Nephron progenitor cell (in vitro differentiated cells): Measurements from ENCODE around the gene PALD1.

Experiments used
- DNase-seq: peaks from one replicate; pipeline ENCODE4 v3.0.0; 2021
- H3K27ac Mint-ChIP-seq: 2 replicates; pipeline ENCODE4 v1.8.0; 2021; ENCODE audit warnings: mild to moderate bottlenecking, moderate library complexity, mixed read lengths
- H3K27me3 Mint-ChIP-seq: 2 replicates; pipeline ENCODE4 v1.8.0; 2021; ENCODE audit warnings: mild to moderate bottlenecking, low read depth, mixed read lengths; ENCODE audit not compliant: poor library complexity
- H3K36me3 Mint-ChIP-seq: 2 replicates; pipeline ENCODE4 v1.8.0; 2021; ENCODE audit warnings: low read depth, mixed read lengths
- H3K4me1 Mint-ChIP-seq: 2 replicates; pipeline ENCODE4 v1.8.0; 2021; ENCODE audit warnings: mixed read lengths
- H3K4me3 Mint-ChIP-seq: 2 replicates; pipeline ENCODE4 v1.8.0; 2021; ENCODE audit warnings: mild to moderate bottlenecking, moderate library complexity, mixed read lengths
- H3K9me3 Mint-ChIP-seq: 2 replicates; pipeline ENCODE4 v1.8.0; 2021; ENCODE audit warnings: mild to moderate bottlenecking, moderate library complexity, mixed read lengths
- TF ChIP-seq, protein P1 (sequence below): fragments of 200-600 bp; sonication (generic); IDR thresholded peaks from 2 replicates; pipeline ENCODE4 v1.5.0; 2021; ENCODE audit warnings: antibody characterized with exemption

PALD1 gene

DNA sequence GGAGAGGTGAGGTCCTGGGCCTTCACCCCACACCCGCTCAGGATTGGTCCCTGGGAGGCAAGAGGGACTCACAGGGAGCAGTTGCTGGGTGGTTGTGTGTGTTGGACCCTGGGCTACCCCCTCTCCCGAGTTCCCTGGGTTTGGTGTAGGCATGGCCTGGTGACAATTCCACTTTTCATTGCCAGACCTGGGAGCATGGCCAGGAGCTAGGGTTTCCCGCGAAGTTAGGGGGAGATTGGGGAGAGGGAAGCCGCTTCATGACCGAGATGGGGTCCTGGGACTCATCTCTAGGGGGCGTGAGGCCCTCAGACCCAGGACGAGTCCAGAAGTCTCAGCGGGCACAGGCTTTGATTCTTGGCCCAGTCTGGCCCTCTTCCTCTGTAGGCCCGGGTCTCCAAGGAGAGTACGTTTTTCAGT, 606 bp downstream of the PALD1 start:
- Mint-ChIP-seq H3K4me1 (peaks cover 65% of the 10 kb centered on the region), H3K27ac (no peak overlapping the region), H3K27me3 (peaks cover 26% of the 10 kb centered on the region), H3K9me3 (no peaks in the 10 kb centered on the region), H3K36me3 (no peaks in the 10 kb centered on the region), H3K4me3 (peak overlapping the region; percentile 78)
- no peak for DNase-seq
- TF ChIP-seq, protein P1, sequence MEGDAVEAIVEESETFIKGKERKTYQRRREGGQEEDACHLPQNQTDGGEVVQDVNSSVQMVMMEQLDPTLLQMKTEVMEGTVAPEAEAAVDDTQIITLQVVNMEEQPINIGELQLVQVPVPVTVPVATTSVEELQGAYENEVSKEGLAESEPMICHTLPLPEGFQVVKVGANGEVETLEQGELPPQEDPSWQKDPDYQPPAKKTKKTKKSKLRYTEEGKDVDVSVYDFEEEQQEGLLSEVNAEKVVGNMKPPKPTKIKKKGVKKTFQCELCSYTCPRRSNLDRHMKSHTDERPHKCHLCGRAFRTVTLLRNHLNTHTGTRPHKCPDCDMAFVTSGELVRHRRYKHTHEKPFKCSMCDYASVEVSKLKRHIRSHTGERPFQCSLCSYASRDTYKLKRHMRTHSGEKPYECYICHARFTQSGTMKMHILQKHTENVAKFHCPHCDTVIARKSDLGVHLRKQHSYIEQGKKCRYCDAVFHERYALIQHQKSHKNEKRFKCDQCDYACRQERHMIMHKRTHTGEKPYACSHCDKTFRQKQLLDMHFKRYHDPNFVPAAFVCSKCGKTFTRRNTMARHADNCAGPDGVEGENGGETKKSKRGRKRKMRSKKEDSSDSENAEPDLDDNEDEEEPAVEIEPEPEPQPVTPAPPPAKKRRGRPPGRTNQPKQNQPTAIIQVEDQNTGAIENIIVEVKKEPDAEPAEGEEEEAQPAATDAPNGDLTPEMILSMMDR = no peak

DNA sequence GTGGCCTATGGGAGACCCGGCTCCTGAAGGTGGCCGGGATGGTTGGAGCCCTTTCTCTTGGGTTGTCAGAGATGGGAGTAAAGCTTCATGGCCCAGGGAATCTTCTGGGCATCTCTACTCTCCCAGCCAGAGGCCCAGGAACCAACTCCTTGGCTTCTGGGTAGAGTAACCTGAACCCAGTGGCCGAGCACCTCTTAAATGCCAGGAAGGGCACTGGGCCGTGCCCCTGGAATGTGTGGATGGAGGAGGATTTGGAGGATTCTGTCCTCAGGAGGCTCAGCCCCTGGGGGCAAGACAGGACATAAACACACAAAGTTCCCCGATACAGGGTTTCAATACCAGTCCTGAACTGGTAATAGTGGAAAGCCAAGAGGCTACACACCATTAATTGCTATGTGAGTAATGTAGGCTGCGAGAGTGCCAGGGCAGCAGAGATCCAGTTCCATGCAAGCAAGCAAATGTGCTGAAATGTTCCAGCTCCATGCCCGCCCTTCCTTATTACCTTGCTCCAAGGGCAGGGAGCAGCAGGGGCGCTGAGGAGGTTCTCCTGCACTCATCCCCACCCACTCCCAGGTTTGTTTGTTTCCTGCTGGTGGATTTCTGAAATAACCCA, 1.2 kb downstream of the PALD1 start:
- Mint-ChIP-seq H3K4me1 (peaks cover 60% of the 10 kb centered on the region), H3K9me3 (no peaks in the 10 kb centered on the region), H3K36me3 (no peaks in the 10 kb centered on the region), H3K27me3 (peaks cover 24% of the 10 kb centered on the region), H3K27ac (no peak overlapping the region), H3K4me3 (peak overlapping the region; percentile 78)
- DNase-seq = no peak
- TF ChIP-seq, protein P1 = no peak

DNA sequence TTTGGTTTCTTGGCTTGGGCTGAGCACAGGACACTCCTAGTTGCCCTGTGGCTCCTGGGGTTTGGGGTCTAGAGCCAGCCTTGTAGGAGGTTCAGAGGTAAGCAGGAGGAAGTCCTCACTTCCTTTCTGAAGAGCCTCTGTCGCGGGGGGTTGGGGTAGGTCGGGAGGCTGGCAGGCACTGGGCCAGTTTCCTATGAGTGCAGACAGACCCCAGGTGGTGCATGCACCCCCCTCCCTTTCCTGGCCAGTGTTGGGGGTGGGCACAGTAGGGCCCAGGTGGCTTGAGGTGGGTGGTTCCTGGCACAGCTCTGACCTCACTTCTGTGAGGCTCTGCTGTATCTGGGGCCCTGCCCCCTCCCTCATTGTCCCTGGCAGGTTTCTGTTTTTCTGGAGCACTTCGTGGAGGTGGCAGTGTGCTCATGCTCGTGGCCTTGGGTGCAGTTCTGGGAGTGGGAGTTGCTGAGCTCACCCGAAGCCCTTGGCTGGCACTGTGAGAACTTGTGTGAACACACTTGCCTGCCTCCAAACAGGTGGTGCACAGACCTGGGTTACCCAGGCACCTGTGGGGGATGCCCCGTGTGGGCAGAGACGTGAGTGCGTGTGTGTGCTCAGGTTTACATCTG, 1.8 kb downstream of the PALD1 start:
- Mint-ChIP-seq H3K9me3 (no peaks in the 10 kb centered on the region), H3K4me3 (peak overlapping the region; percentile 78), H3K27ac (no peak overlapping the region), H3K4me1 (peaks cover 53% of the 10 kb centered on the region), H3K27me3 (peaks cover 21% of the 10 kb centered on the region), H3K36me3 (no peaks in the 10 kb centered on the region)
- no peak for DNase-seq
- TF ChIP-seq, protein P1 = no peak

DNA sequence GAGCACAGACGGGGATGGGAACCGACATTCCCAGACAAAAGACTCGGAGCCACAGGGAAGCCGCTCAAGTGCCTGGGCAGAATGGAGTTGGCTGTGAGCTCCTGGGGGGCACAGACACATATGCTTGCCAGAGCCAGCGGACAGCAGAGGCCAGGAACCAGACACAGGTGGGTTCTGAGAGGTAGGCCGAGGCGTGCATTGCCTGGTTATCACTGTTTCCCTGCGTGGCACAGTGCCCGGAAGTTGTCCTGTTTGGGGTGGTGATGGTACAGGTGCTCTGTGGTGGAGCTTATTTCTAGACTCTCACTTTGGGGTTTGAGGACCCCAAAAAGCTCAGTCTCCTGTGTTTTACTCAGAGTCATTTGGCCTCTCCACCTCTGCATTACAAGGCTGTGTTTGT, 2.5 kb downstream of the PALD1 start:
- Mint-ChIP-seq H3K4me1 (peaks cover 46% of the 10 kb centered on the region), H3K27ac (no peak overlapping the region), H3K9me3 (no peaks in the 10 kb centered on the region), H3K4me3 (no peak overlapping the region), H3K27me3 (peaks cover 15% of the 10 kb centered on the region), H3K36me3 (no peaks in the 10 kb centered on the region)
- TF ChIP-seq, protein P1 = no peak
- DNase-seq = no peak

DNA sequence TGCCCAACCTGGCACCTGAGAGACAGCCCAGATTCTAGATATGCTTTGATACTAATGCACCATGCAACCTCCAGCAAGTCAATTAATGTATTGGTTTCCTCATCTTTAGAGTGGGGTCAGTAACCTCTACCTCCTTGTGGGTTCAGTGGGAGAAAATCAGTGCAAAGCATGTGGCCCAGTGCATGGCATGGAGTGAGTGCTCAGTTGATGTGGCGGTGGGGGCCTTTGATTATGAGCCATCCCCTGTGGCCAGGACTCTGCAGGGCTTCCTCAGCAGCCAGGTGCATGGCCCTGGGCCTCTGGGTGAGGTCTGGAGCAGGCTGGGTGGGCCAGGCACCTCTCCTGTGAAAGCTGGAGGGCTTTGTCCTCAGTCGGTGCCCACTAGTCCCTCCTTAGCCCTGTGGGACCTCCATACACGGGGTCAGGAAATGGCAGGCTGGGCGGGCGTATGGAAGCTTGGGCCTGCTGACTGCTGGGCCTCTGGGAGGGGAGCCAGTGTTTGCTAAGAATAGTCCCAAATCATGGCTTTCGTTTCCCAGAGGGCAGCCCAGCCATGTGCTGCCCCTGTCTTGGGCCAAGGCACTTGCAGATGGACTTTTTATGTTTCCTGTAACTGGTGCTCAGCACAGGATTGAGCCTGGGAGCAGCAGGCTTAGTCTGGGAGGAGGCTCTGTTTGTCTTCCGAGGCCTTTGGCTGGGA, 3.4 kb downstream of the PALD1 start:
- H3K27me3 Mint-ChIP-seq = peaks cover 9% of the 10 kb centered on the region
- no peak overlapping the region for H3K27ac Mint-ChIP-seq
- no peak for DNase-seq
- H3K36me3 Mint-ChIP-seq = no peaks in the 10 kb centered on the region
- H3K9me3 Mint-ChIP-seq = no peaks in the 10 kb centered on the region
- peaks cover 44% of the 10 kb centered on the region for H3K4me1 Mint-ChIP-seq
- H3K4me3 Mint-ChIP-seq = no peak overlapping the region
- TF ChIP-seq, protein P1 = no peak
